H1 (cell line): ENCODE data around the gene CSGALNACT2. TPM values are rescaled to one million over a fixed set of nuclear protein-coding genes. Genes with fewer than 3 reads are reported as not detected.

Source experiments
- CTCF ChIA-PET: fragments of 300-600 bp; sonication (Branson Sonifier 250); formaldehyde crosslinking; loops from one replicate; lab custom pipeline; 2021; ENCODE audit not compliant: partially characterized antibody; lab: Charles Lee
- POLR2A ChIA-PET: fragments of 300-600 bp; sonication (Branson Sonifier 250); formaldehyde crosslinking; loops from one replicate; lab custom pipeline; 2021; ENCODE audit warnings: inconsistent platforms; ENCODE audit not compliant: partially characterized antibody; lab: Charles Lee
- DNase-seq, 2 experiments: peaks; one replicate each; pipeline versions ENCODE4 v3.0.0 to v3.0.0-alpha.2; 2010 to 2022; ENCODE audit warnings: low spot score in 2 of 2, low read depth in 1 of 2, mixed read lengths in 1 of 2
- FAIRE-seq: peaks from 2 replicates; lab custom pipeline; 2011; peaks lifted over from hg19 to GRCh38; lab: Jason Lieb, UNC
- H2AFZ ChIP-seq: 2 replicates; pipeline ENCODE4 v1.8.1; 2012; ENCODE audit warnings: low read length, inconsistent platforms
- H2AK5ac ChIP-seq: 2 replicates; pipeline ENCODE4 v1.6.1; 2013; ENCODE audit warnings: low read depth, low read length
- H2BK120ac ChIP-seq: replicated peaks from 2 replicates; pipeline ENCODE3; 2013; ENCODE audit warnings: low read depth, low read length, inconsistent platforms
- H2BK12ac ChIP-seq: 2 replicates; pipeline ENCODE4 v1.6.1; 2013; ENCODE audit warnings: low read depth, low read length
- H2BK15ac ChIP-seq: 2 replicates; pipeline ENCODE4 v1.6.1; 2013; ENCODE audit warnings: low read length
- H2BK20ac ChIP-seq: 2 replicates; pipeline ENCODE4 v1.6.1; 2013; ENCODE audit warnings: low read length
- H2BK5ac ChIP-seq: 2 replicates; pipeline ENCODE4 v1.6.1; 2013; ENCODE audit warnings: low read depth, low read length
- H3K14ac ChIP-seq: 2 replicates; pipeline ENCODE4 v1.6.1; 2013; ENCODE audit warnings: inconsistent platforms; ENCODE audit not compliant: insufficient read length
- H3K18ac ChIP-seq: 2 replicates; pipeline ENCODE4 v1.6.1; 2013; ENCODE audit warnings: low read length; ENCODE audit errors: extremely low read depth
- H3K23ac ChIP-seq: 2 replicates; pipeline ENCODE4 v1.6.1; 2013; ENCODE audit warnings: inconsistent platforms; ENCODE audit not compliant: insufficient read length
- H3K23me2 ChIP-seq: 2 replicates; pipeline ENCODE4 v1.6.1; 2013; ENCODE audit warnings: low read depth, low read length
- H3K27ac ChIP-seq: 2 replicates; pipeline ENCODE4 v1.6.1; 2011; ENCODE audit warnings: low read depth, low read length, inconsistent platforms
- H3K27me3 ChIP-seq, 4 experiments: replicated peaks in 1 of 4; 1 replicate in 1 of 4; 2 replicates in 3 of 4; pipeline versions ENCODE4 v1.6.1 to v1.8.1; 2011 to 2013; ENCODE audit warnings: low read length in 3 of 4, mild to moderate bottlenecking in 3 of 4, inconsistent platforms in 2 of 4, mixed read lengths in 2 of 4, moderate library complexity in 1 of 4; ENCODE audit not compliant: control insufficient read depth in 3 of 4, insufficient read depth in 3 of 4; ENCODE audit errors: extremely low read depth in 1 of 4
- H3K36me3 ChIP-seq, 4 experiments: 2 replicates each; pipeline versions ENCODE4 v1.6.1 to v1.8.1; 2011 to 2013; ENCODE audit warnings: mild to moderate bottlenecking in 4 of 4, low read length in 3 of 4, moderate library complexity in 2 of 4, control low read depth in 1 of 4, inconsistent platforms in 1 of 4; ENCODE audit not compliant: insufficient read depth in 4 of 4, control insufficient read depth in 2 of 4
- H3K4ac ChIP-seq: replicated peaks from 2 replicates; pipeline ENCODE3; 2013; ENCODE audit warnings: low read length, low read depth, mixed read lengths, inconsistent platforms; ENCODE audit not compliant: insufficient read length
- H3K4me1 ChIP-seq, 4 experiments: replicated peaks in 1 of 4; 1 replicate in 1 of 4; 2 replicates in 3 of 4; pipeline versions ENCODE4 v1.6.1 to v1.8.1; 2011 to 2013; ENCODE audit warnings: low read length in 3 of 4, inconsistent platforms in 2 of 4, mixed read lengths in 1 of 4; ENCODE audit not compliant: insufficient read depth in 4 of 4, control insufficient read depth in 3 of 4
- H3K4me2 ChIP-seq, 2 experiments: 2 replicates each; pipeline versions ENCODE4 v1.6.1 to v1.8.1; 2011 to 2013; ENCODE audit warnings: low read depth in 2 of 2, low read length in 2 of 2, control low read depth in 1 of 2, inconsistent platforms in 1 of 2, mild to moderate bottlenecking in 1 of 2; ENCODE audit not compliant: insufficient read depth in 1 of 2
- H3K4me3 ChIP-seq, 4 experiments: fragments of 200-600, 300-600 bp in 1 of 4; sonication (generic), shearing (Covaris generic), sonication (Bioruptor Twin) in 1 of 4; 2 replicates each; pipeline versions ENCODE4 v1.5.1 to v1.8.1; 2011 to 2016; ENCODE audit warnings: low read length in 4 of 4, low read depth in 3 of 4, control low read depth in 2 of 4, inconsistent platforms in 2 of 4, mild to moderate bottlenecking in 2 of 4, mixed read lengths in 1 of 4, moderate library complexity in 1 of 4; ENCODE audit not compliant: insufficient read depth in 2 of 4; ENCODE audit errors: extremely low read depth in 1 of 4
- H3K56ac ChIP-seq: replicated peaks from 2 replicates; pipeline ENCODE3; 2013; ENCODE audit warnings: low read depth, mild to moderate bottlenecking, mixed read lengths, low read length, inconsistent platforms; ENCODE audit not compliant: insufficient read length
- H3K79me1 ChIP-seq: 2 replicates; pipeline ENCODE4 v1.6.1; 2013; ENCODE audit warnings: low read depth, low read length, control low read depth
- H3K79me2 ChIP-seq, 2 experiments: 2 replicates each; pipeline versions ENCODE4 v1.6.1 to v1.8.1; 2012 to 2013; ENCODE audit warnings: low read length in 2 of 2, mild to moderate bottlenecking in 2 of 2, inconsistent platforms in 1 of 2; ENCODE audit not compliant: insufficient read depth in 2 of 2, control insufficient read depth in 1 of 2
- H3K9ac ChIP-seq, 4 experiments: replicated peaks in 1 of 4; 1 replicate in 1 of 4; 2 replicates in 3 of 4; pipeline versions ENCODE4 v1.6.1 to v1.8.1; 2011 to 2013; ENCODE audit warnings: low read depth in 3 of 4, low read length in 3 of 4, control low read depth in 2 of 4, mild to moderate bottlenecking in 2 of 4, moderate library complexity in 2 of 4, inconsistent platforms in 1 of 4; ENCODE audit errors: extremely low read depth in 1 of 4
- H3K9me3 ChIP-seq, 2 experiments: 2 replicates each; pipeline versions ENCODE4 v1.6.1 to v1.8.1; 2012 to 2013; ENCODE audit warnings: mild to moderate bottlenecking in 2 of 2, moderate library complexity in 2 of 2, control low read depth in 1 of 2, inconsistent platforms in 1 of 2, low read depth in 1 of 2, low read length in 1 of 2, mixed read lengths in 1 of 2; ENCODE audit not compliant: insufficient read depth in 2 of 2
- H4K20me1 ChIP-seq, 2 experiments: replicated peaks in 1 of 2; 2 replicates each; pipeline versions ENCODE3 to v1.8.1; 2011 to 2013; ENCODE audit warnings: inconsistent platforms in 2 of 2, low read length in 2 of 2, mild to moderate bottlenecking in 1 of 2; ENCODE audit not compliant: insufficient read depth in 2 of 2, control insufficient read depth in 1 of 2
- H4K5ac ChIP-seq: 2 replicates; pipeline ENCODE4 v1.6.1; 2013; ENCODE audit warnings: low read length, low read depth, mixed read lengths, inconsistent platforms; ENCODE audit not compliant: insufficient read length
- H4K8ac ChIP-seq: 2 replicates; pipeline ENCODE4 v1.8.0; 2013; ENCODE audit warnings: mild to moderate bottlenecking, moderate library complexity, low read length, inconsistent platforms; ENCODE audit not compliant: insufficient read depth; ENCODE audit errors: extremely low read depth
- H4K91ac ChIP-seq: replicated peaks from 2 replicates; pipeline ENCODE3; 2013; ENCODE audit warnings: low read length, mixed read lengths, inconsistent platforms; ENCODE audit not compliant: insufficient read length
- CBX5 ChIP-seq: fragments of 300-800, 300-1000 bp; sonication (generic); IDR thresholded peaks from 2 replicates; pipeline ENCODE4 v1.7.1; 2016; ENCODE audit warnings: antibody characterized with exemption, low read length, low read depth
- CEBPB ChIP-seq: IDR thresholded peaks from 2 replicates; pipeline ENCODE4 v1.6.1; 2012; ENCODE audit warnings: low read depth, low read length
- CHD1 ChIP-seq: IDR thresholded peaks from 2 replicates; pipeline ENCODE4 v1.6.1; 2012; ENCODE audit warnings: low read depth, low read length, improper control_type of control experiment
- JUND ChIP-seq: IDR thresholded peaks from 2 replicates; pipeline ENCODE4 v1.6.1; 2011; ENCODE audit warnings: mild to moderate bottlenecking, improper control_type of control experiment, low read length
- KDM4A ChIP-seq: IDR thresholded peaks from one replicate; pipeline ENCODE4 v1.7.1; 2012; ENCODE audit warnings: low read depth, mild to moderate bottlenecking, moderate library complexity, low read length, inconsistent platforms; ENCODE audit not compliant: severe bottlenecking
- MAX ChIP-seq: IDR thresholded peaks from 2 replicates; pipeline ENCODE4 v1.6.1; 2012; ENCODE audit warnings: inconsistent platforms
- RBBP5 ChIP-seq: IDR thresholded peaks from 2 replicates; pipeline ENCODE4 v1.7.1; 2012; ENCODE audit warnings: low read depth, mild to moderate bottlenecking, inconsistent platforms, low read length, moderate library complexity, borderline replicate concordance
- SIN3A ChIP-seq, 2 experiments: IDR thresholded peaks in 1 of 2; conservative IDR thresholded peaks in 1 of 2; 2 replicates each; pipeline ENCODE4 v1.6.1; 2011 to 2012; ENCODE audit warnings: low read length in 2 of 2, improper control_type of control experiment in 1 of 2, low read depth in 1 of 2, mild to moderate bottlenecking in 1 of 2
- SP1 ChIP-seq: IDR thresholded peaks from 2 replicates; pipeline ENCODE4 v1.6.1; 2011; ENCODE audit warnings: low read depth, low read length
- TAF7 ChIP-seq: optimal IDR thresholded peaks from 2 replicates; pipeline ENCODE3; 2011; ENCODE audit warnings: low read depth, mild to moderate bottlenecking, inconsistent platforms, low read length, moderate library complexity, borderline replicate concordance
- TBP ChIP-seq: IDR thresholded peaks from 2 replicates; pipeline ENCODE4 v1.6.1; 2011; ENCODE audit warnings: low read depth, low read length, improper control_type of control experiment
- WGBS, 2 experiments: shearing (Covaris generic) in 1 of 2; methylation state at CpG; one replicate each; pipeline versions ENCODE4 v1.1.6 to v1.1.7; 2013 to 2015; ENCODE audit warnings: low lambda C conversion rate in 2 of 2, mixed read lengths in 2 of 2, inconsistent platforms in 1 of 2, low coverage in 1 of 2, missing lambda C conversion rate in 1 of 2; ENCODE audit not compliant: insufficient replicate concordance in 2 of 2, insufficient coverage in 1 of 2, insufficient read length in 1 of 2; ENCODE audit errors: extremely low coverage in 1 of 2, missing lambda C conversion rate in 1 of 2; 5-methylcytosine and 5-hydroxymethylcytosine counted together
- polyA plus RNA-seq, 7 experiments: library from polyadenylated mRNA; depleted of rRNA in 3 of 7; stranded (reverse) in 5 of 7; unstranded in 2 of 7; fragments of >200 nt in 5 of 7; fragments of 200-250 nt in 2 of 7; gene quantifications; 1 replicate in 5 of 7; 2 replicates in 1 of 7; 4 replicates in 1 of 7; pipeline versions ENCODE4 v1.2.1 to v1.2.3, GENCODE V29; 2011 to 2013; ENCODE audit warnings: missing spikeins in 2 of 7, mixed read lengths in 2 of 7
- total RNA-seq: library from RNA; stranded (reverse); fragmentation: NEBNext Ultra II Directional; extraction: Animal tissue kit (Norgen Biotek cat#: 25700); gene quantifications from 2 replicates; pipeline ENCODE4 v1.2.1, GENCODE V29; 2021

Gene CSGALNACT2
- total and polyA plus RNA-seq, 2 of the 8 experiments (the other 6 are each of a cell fraction or from before 2014, with no cell fraction given), result 2.6 to 5.3 TPM

- Histone ChIP-seq H3K4me2 (peak overlapping the region; percentile 69 to 94), H3K79me2 (no peaks in the 10 kb centered on the region; a peak in 1 of 4 replicates), H3K4me3 (peak overlapping the region; percentile 65 to 77 (median 71)), H3K4ac (peak overlapping the region; percentile 85), H2AFZ (peak overlapping the region; percentile 74; the same call in 1 of the 2 replicates), H3K79me1 (no peaks in the 10 kb centered on the region), H3K23me2 (peaks cover 5% of the 10 kb centered on the region; the same call in 1 of the 2 replicates), H3K23ac (no peak overlapping the region), H3K4me1 (peaks cover 0 to 10% (median 4%) of the 10 kb centered on the region in 4 experiments; a peak in 5 of 7 replicates), H2AK5ac (no peak overlapping the region), H2BK120ac (no peak overlapping the region), H2BK15ac (peak overlapping the region; percentile 2; the same call in 1 of the 2 replicates), H4K5ac (peak overlapping the region; percentile 95), H3K9ac (peak overlapping the region in 3 of 4 experiments; percentile 22 to 83 (median 38); a peak in 3 of 7 replicates), H3K36me3 (peaks cover 2 to 18% (median 17%) of the 10 kb centered on the region in 4 experiments; a peak in 6 of 8 replicates), H3K14ac (no peak overlapping the region), H4K20me1 (peaks cover 1 to 19% of the 10 kb centered on the region in 2 experiments), H4K8ac (peak overlapping the region; percentile 88), H3K56ac (no peak overlapping the region), H4K91ac (peak overlapping the region; percentile 45), H3K9me3 (no peaks in the 10 kb centered on the region), H3K27me3 (no peaks in the 10 kb centered on the region), H2BK12ac (no peak overlapping the region; the same call in 1 of the 2 replicates), H2BK5ac (peak overlapping the region; percentile 67; the same call in 1 of the 2 replicates), H2BK20ac (no peak overlapping the region), H3K27ac (no peak overlapping the region; the same call in 1 of the 2 replicates), H3K18ac (peak overlapping the region; percentile 84)
- POLR2A ChIA-PET, result interaction anchor here (0.6 to 1.4 kb wide), 3 partner anchors 204 to 421 kb away, joined by 3 to 5 read pairs (median 3); partner anchors contain the start of genes BMS1 and HNRNPF
- DNase-seq (peak in 1 of 2 experiments; percentile 96), FAIRE-seq (no peak)
- CTCF ChIA-PET, result interaction anchor here (1.1 to 8.1 kb wide), 19 partner anchors 9 to 257 kb away, joined by 3 to 159 read pairs (median 8); no protein-coding TSS in a partner anchor
- WGBS, 2 experiments, result 1% methylated on average over 10 of the region's 27 CpGs; no CpG with 5 or more reads in 1 of the 2 experiments
- TF ChIP-seq MAX, result no peak; the same call in 1 of the 2 replicates
- TF ChIP-seq CHD1, result no peak
- TF ChIP-seq CEBPB, result no peak
- TF ChIP-seq TBP, result no peak
- 0 out of 4 replicates have a peak, but pooled peaks of 1 of the 2 experiments have one; percentile 50 for TF ChIP-seq SIN3A (conservative IDR thresholded peaks at IDR 0.05 in 1 of 2, IDR thresholded peaks at IDR 0.05 in 1 of 2; ENCODE audit: low read depth in 1 of 2, low read length in 2 of 2)
- no peak for TF ChIP-seq TAF7
- no peak for TF ChIP-seq SP1
- TF ChIP-seq RBBP5, result 0 out of 2 replicates have a peak, but pooled peaks have one; percentile 57
- TF ChIP-seq CBX5, result no peak
- no peak for TF ChIP-seq JUND
- peak; percentile 62 for TF ChIP-seq KDM4A
Observed at GRCh38 chr10:43203448-43204041, 65.3 kb downstream of the CSGALNACT2 start.
